GM12892 (cell line): ENCODE measurements around the gene TES.

ENCODE experiments used
- POLR2AphosphoS5 ChIP-seq: IDR thresholded peaks from 2 replicates; pipeline ENCODE4 v1.6.1; 2011; ENCODE audit warnings: low read depth, low read length, control low read depth
- TAF1 ChIP-seq: IDR thresholded peaks from 2 replicates; pipeline ENCODE4 v1.6.1; 2011; ENCODE audit warnings: low read depth, mild to moderate bottlenecking, control low read depth, low read length, borderline replicate concordance

- TF ChIP-seq POLR2AphosphoS5 (no peak), TAF1 (no peak)
Measured at GRCh38 chr7:116166156-116166555, 44.2 kb upstream of the TES start.
